ENCODE data around the gene MSL2. TPM values are rescaled to one million over a fixed set of nuclear protein-coding genes. Genes with fewer than 3 reads are reported as not detected.
"Not testable (repeated sequence)": the region's sequence is repeated elsewhere in the genome, so short reads cannot be mapped to it uniquely, and the experiment has no call there.

Gene MSL2
- polyA plus RNA-seq, 3 donors, result 44.7 to 45.8 (median 44.8) TPM

DNA sequence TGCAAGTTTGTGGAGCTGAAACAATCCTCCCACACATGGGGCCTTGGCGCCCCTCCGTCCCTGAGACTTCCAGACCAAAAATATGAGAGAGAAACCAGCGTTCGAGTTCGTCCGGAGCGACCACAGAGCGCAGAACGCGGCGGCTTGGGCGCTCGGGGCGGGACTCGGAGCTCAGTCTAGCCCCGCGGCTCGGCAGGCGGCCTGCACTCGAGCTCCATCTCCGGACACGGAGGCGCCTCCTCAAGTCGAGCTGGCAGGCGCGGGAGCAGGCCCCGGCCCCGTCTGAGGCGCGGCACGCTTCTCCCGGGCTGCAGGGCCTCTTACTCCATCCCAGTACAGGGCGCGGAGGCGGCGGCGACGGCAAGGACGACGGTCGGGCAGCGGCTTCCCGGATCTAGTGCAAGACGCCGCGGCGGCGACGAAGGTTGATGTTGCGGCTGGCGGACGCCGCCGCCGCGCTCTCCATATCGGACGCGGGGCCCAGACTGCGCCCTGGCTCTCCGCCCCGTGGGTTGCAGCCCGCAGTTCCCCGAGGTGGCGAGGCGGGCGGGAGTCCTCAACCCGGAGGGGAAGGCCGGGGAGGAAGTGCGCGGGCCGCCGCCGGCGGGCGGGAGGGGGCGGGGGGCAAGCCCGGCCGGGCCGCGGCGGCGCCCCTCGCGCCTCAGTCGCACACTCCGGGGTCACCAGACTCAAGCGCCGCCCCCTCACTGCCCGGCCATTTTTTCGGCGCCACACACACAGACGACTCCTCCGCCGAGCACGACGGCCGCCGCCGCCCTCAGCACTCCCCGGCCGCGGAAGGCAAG is 674 bp downstream of the MSL2 start:
- peak; percentile 78 for DNase-seq

DNA sequence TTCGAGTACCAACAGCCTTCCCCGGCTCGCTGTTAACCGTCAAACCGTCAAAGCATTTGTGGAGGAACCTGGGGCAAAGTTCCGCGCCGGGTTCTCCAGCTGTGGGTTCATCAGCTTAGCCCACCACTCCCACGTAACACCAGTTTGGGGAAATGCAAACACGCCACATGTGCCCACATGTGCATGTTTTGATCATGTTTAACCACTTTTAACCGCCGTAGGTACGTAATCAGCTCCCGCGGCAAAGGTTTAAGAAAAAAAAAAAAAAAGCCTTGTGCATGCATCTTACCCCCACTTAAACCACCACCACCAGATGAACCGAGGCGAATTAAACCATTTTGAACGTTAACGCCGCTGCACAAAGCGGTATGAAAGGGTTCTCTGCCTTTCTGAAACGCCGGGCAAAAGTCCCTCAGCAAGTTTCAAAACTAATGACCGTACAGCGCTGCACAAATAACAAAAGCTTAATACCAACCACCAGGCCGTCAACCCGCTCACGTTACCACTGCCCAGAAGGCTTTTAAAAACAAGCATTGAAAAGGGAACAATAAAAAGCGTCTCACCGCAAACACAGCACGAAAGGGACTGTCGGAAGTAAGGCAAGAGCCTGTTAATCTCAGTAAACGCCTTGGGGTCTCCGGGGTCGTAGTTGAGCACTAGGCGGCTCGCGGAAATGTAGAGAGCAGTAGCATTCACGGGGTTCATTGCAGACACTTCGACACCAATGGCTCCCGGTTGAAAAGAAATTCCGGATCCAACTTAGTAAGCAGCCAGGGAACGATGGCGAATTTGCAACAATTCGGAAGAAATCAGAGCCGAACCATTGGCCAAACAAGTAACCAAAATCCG is 1.5 kb downstream of the MSL2 start:
- no peak for DNase-seq

DNA sequence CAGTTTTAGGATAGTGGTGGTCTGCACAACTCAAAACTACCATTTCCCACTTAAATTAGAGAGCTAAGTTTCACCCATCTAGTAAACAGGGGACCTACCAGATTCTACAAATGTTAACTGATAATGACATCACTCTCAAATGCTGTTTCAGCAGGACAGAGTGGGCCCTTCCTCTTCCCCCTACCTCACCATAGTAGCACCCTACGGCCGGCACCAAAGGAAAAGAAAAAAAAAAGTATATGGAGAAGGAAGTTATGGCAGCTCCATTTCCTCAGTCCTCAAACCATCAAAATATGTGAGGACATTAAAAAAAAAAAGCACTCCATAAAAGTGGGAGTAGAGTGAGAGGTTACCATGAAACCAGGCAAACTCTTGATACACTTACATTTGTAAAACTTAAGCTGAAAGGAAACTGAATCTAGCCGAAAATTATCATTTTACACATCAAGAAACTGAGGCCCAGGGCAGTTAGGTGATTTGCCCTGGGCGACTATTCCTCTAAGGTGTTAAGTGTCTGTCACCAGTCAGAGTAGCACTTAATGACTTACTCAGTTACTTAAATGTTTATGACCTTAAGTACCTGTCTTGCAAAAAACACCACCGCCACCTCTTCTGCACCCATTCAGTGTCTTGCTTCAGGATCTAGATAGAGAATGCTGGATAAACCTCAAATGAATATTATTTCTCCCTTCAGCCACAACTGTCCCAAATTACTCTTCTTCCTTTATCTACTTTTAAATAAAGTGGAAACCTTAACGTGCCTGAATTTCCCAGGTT is 2.7 kb downstream of the MSL2 start:
- DNase-seq, result no peak

DNA sequence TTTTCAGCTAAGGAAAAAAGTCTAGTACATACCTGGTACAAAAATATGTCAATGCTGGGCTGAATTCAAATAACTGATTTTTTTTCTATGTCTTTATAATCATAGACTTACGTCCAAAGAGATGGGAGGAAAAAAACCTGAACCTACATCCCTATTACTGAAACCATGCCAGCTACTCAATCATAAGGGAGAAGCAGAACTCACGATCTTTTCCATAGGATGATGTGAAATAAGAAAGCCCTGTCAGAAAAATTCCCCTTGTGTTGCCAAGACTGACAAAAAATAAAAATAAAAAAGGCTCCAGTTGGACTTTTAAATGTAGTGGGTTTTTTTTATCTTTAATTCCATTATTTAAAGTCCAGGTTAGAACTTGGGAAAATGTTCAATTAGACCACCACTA is 3.3 kb downstream of the MSL2 start:
- no peak for DNase-seq

DNA sequence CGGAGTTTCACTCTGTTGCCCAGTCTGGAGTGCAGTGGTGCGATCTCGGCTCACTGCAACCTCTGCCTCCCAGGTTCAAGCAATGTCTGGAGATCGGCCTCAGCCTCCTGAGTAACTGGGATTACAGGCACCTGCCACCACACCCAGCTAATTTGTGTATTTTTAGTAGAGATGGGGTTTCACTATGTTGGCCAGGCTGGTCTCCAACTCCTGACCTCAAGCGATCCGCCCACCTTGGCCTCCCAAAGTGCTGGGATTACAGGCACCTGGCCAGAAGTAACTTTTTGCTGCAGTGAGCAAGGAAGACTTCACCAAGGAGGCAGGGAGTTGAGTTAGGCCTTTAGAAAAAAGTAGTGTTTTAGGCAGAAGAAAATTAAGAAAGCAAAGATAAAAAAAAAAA is 3.9 kb downstream of the MSL2 start:
- DNase-seq, result not testable (repeated sequence)

DNA sequence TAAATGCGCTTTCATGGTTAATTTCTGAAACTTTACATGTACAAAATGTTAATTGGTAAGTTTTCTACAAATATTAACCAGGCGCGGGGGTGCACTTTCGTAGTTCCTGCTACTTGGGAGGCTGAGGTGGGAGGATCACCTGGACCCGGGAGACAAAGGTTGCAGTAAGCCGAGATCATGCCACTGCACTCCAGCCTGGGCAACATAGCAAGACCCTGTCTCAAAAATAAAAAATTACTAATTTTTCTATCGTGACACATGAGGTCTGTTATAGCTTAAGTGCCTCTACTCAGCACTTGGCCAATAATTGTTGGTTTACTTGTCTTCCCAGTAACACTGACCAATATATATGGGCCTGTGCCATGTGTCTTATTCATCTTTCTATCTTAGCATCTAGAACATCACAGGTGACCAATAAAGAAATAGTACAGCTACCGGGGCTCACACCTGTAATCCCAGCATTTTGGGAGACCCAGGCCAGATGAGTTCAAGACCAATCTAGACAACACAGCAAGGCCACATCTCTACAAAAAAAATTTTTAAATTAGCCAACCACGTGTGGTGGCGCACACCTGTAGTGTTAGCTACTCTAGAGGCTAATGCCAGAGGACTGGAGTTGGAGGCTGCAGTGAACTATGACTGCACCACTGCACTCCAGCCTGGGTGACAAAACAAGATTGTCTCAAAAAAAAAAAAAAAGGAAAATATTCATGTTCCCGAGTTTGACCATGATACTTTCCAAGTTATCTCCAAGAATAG is 6.1 kb downstream of the MSL2 start:
- DNase-seq, result no peak

DNA sequence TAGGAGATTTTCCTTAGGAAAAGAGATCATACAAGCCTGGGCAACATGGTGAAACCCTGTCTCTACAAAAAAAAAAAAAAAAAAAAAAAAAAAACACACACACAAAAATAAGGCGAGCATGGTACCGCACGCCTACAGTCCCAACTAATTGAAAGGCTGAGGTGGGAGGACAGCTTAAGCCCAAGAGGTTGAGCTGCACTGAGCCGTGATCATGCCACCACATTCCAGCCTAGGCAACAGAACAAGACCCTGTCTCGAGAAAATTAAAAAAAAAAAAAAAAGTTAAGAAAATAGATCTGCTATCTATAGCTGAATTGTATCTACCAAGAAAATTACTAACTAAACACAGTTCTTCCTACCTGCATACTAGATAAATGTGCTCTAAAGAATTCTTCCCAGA is 7.1 kb downstream of the MSL2 start:
- DNase-seq, result no peak

DNA sequence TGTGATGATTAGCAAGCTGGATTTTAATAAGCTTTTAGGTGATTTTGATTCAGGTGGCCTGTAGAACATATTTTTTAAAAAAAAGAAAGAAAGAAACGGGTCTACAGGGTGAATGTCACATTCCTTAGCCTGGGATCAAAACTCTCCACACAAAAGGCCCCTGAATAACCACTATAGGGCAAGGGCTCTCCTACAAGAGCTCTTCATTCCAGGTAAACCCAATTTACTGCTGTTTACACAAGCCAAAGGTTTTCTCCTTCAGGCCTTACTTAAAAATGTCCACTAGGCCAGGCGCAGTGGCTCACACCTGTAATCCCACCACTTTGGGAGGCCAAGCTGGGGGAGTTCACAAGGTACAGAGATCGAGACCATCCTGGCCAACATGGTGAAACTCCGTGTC is 8.3 kb downstream of the MSL2 start:
- DNase-seq, result no peak

DNA sequence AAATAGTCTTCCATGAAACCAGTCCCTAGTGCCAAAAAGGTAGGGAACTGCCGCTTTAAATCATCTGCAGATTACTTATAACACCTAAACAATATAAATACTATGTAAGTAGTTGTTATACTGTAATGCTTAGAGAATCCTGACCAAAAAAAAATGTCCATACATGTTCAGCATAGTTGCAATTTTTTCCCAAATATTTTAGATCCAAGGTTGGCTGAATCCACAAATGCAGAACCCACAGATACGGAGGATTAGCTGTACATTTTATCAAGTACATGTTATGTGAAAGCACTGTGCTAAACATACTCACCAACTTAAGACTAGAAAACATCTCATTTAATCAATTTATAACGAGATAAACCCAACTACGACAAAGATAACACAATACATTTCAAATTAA is 9.3 kb downstream of the MSL2 start:
- no peak for DNase-seq

DNA sequence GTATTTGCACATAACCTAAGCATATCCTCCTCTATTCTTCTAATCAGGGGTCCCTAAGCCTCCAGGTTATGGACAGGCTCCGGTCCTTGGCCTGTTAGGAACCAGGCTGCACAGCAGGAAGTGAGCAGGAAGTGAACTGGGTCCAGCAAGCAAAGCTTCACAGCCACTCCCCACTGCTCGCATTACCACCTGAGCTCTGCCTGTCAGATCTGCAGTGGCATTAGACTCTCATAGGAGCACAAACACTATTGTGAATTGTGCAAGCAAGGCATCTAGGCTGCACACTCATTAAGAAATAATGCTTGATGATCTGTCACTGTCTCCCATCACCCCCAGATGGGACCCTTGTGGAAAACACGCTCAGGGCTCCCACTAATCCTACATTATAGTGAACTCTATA is 9.8 kb downstream of the MSL2 start:
- no peak for DNase-seq

DNA sequence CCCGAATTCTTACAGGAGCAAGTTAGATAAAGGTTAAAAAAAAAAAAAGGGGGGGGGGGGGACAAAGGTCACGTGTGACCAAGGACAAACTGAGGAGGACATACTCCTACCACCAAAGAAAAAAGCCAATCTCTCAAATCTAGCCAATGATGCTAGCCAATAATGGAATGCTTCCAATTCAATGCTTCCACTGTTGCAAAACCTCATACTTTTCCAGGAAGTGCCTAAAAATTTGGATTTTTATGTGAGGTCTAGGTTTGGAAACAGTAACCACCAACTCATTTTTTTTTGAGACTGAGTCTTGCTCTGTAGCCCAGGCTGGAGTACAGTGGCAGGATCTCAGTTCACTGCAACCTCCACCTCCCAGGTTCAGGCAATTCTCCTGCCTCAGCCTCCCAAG is 11.4 kb downstream of the MSL2 start:
- no peak for DNase-seq

DNA sequence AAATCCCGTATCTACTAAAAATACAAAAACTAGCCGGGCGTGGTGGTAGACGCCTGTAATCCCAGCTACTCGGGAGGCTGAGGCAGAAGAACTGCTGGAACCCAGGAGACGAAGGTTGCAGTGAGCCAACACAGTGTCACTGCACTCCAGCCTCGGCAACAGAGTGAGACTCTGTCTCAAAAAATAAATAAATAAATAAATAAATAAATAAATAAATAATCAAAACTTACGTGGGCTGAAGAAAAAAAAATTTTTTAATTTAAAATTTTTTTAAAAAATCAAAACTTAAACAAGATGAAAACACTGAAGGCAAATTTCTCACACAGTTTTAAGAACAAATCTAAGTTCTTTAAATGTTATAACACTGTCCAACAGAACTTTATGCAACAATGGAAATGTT is 14.4 kb downstream of the MSL2 start:
- no peak for DNase-seq

DNA sequence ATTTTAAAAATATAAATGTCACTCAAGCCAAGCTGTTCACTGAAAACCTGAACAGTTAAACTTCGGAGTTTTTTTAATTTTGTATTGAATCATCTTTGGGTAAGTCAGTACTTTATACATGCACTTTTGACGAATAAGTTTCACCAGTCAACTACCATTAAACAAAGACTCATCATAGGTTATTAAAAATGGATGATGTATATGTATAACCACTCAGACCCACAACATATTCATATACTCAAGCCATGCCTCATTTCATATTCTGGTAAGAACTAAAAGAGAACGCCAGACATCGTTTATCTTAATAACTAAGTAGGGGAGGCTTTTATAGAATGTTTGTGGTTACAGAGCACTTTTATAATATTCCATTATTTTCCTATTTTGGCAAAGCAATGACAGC is 18.3 kb downstream of the MSL2 start:
- DNase-seq, result no peak

DNA sequence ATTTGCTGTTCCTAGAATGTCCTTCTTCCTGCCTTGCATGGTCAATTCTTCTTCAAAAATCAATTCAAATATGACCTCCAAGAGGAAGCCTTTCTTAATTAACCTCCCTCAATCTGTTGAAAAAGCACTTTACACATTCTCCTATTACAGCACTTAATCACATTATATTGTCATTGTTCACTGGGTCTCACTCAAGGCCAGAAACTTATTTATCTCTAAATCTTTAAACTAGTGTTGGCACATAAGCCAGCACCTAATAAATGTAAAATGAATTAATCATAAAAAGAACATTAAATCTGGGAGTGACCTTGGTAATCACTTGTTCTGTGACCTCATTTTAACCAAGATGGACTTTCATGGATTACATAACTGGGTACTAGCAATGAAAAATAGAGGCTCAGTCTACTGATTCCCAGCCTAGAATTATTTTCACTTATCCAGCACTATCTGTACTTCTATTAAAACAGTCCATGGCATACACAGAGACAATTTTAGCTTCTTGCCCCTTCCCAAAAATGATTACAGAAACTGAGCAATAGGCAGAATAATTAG is 22.1 kb downstream of the MSL2 start:
- no peak for DNase-seq

DNA sequence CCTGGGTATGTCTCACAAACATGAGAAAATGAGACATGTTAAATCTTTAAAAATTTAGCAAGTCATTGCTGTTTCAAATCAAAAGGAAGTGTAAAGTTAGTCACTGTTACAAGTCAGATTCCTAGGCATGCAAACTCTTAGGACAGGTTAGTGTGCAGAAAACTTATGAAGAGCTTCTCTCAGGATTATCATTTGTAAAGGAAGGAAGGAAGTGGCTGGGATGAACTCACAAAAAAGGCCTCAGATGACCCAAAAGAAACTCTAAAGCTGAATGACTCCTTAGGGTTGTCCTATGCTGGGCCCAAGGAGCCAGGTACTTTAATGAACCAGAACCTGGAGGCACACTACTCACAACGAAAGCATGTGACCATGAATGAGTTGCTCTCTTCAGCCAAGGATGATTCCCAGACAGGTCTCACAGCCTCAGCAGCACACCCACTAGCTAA is 25.0 kb downstream of the MSL2 start:
- DNase-seq, result no peak

DNA sequence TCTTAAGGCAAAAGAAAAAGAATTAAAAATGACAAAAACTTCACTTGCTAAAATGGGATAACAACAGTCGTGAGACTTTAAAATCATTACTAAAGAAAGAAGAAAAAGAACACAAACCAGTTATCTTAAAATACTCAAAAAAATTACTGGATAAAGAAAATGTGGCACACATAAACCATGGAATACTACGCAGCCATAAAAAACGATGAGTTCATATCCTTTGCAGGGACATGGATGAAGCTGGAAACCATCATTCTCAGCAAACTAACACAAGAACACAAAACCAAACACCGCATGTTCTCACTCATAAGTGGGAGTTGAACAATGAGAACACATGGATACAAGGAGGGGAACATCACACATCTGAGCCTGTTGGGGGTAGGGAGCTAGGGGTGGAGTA is 27.9 kb downstream of the MSL2 start:
- DNase-seq, result not testable (repeated sequence)

DNA sequence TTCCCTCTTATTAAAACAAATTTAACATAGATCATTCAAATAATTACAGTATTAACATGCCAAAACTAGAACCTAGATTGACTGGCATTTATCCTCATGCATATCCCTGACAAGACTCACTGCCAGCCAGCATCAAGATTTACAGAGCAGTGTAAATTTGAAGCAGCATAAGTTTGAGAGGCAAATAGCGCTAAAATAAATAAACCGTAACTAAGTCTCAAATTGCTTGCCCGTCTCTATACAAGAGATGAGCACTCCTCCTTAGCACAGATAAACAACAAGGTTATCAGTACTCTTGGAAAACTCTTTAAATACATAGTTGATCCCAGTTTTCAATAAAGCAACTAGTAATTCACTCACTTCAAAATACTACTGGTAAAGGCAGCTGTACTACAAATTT is 29.6 kb downstream of the MSL2 start:
- peak; percentile 11 for DNase-seq

DNA sequence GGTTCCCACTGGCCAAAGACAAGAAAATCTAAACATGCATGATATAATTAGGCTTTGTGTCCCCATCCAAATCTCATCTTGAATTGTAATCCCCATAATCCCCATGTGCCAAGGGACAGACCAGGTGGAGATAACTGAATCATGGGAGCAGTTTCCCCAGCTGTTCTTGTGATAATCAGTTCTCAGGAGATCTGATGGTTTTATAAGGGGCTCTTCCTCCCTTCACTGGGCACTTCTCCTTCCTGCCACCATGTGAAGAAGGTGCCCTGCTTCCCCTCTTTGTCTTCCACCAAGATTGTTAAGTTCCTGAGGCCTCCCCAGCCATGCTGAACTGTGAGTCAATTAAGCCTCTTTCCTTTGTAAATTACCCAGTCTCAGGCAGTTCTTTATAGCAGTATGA is 32.5 kb downstream of the MSL2 start:
- DNase-seq, result not testable (repeated sequence)

DNA sequence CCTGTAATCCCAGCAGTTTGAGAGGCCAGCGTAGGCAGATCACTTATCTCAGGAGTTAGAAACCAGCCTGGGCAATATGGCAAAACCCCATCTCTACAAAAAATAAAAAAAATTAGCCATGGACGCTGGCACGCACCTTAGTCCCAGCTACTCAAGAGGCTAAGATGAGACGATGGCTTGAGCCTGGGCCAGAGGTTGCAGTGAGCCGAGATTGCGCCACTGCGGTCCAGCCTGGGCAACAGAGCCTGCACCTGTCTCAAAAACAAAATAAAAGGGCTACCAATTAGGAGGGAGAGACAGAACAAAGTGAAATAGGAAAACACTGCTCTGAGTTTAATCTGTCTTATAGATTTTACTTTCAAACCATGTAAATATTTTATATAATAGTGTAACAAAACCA is 33.8 kb downstream of the MSL2 start:
- no peak for DNase-seq

DNA sequence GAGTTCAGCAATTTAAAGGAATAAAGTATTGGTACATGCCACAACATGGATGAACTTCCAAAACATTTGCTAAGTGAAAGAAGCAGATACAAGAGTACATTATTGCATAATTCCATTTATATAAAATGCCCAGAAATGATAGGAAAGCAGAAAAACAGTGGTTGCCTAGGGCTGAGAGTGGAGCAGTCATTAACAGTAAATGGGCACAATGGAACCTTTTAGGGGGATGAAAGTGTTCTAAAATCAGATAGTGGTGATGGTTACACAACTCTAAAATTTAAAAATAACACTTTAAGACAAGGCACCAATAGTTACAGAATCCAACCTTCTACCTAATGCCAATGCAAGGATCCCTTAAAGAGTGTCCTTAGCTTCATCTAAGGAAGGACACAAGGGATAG is 34.6 kb downstream of the MSL2 start:
- DNase-seq, result no peak

DNA sequence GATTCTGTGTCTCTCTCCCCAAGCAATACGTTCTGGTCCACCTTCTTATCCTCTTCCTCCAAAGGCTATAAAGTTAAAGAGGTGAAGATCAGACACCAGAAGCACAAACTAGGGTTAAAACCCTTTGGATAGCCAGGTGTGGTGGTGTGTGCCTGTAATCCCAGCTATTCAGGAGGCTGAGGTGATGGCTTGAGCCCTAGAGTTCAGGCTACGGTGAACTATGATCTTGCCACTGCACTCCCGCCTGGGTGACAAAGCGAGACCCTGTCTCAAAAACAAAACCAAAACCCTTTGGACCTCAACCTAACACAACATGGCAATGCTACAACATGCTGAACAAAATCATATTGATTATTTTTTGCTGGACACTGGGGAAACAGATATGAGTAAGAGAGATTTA is 43.2 kb downstream of the MSL2 start:
- DNase-seq, result no peak
